Stomach (tissue), 9 donors: Measurements from ENCODE around the gene ZDHHC17. TPM values are rescaled to one million over a fixed set of nuclear protein-coding genes. Genes with fewer than 3 reads are reported as not detected.

Source experiments
- DNase-seq, 2 donors: peaks; one replicate each; pipeline versions ENCODE4 v3.0.0 to v3.0.0-alpha.2; 2013 to 2019
- H3K27ac ChIP-seq, 5 donors: fragments of 200-600 bp in 4 of 5; sonication (generic) in 4 of 5; one replicate each; pipeline ENCODE4 v1.5.1; 2013 to 2019; ENCODE audit warnings: mild to moderate bottlenecking in 1 of 5, moderate library complexity in 1 of 5
- H3K27me3 ChIP-seq, 3 donors: fragments of 200-600 bp; sonication (generic); one replicate each; pipeline ENCODE4 v1.5.1; 2017 to 2019; ENCODE audit warnings: mixed run types in 1 of 3
- H3K36me3 ChIP-seq, 4 donors: fragments of 200-600 bp; sonication (generic); 1 replicate in 3 of 4; 2 replicates in 1 of 4; pipeline ENCODE4 v1.5.1; 2016 to 2019
- H3K4me1 ChIP-seq, 4 donors: fragments of 200-600 bp; sonication (generic); one replicate each; pipeline ENCODE4 v1.5.1; 2016 to 2019
- H3K4me3 ChIP-seq, 4 donors: fragments of 200-600 bp; sonication (generic) in 3 of 4; one replicate each; pipeline ENCODE4 v1.5.1; 2016 to 2019; ENCODE audit warnings: mild to moderate bottlenecking in 1 of 4
- H3K9me3 ChIP-seq, 4 donors: fragments of 200-600 bp; sonication (generic); one replicate each; pipeline ENCODE4 v1.5.1; 2016 to 2019
- EP300 ChIP-seq: sonication (generic); formaldehyde crosslinking; IDR thresholded peaks from one replicate; pipeline ENCODE4 v1.6.1; 2017; ENCODE audit warnings: antibody characterized with exemption
- POLR2A ChIP-seq, 4 donors: fragments of 450-650 bp; IDR thresholded peaks; one replicate each; pipeline ENCODE4 v1.6.1; 2016; ENCODE audit warnings: antibody characterized with exemption in 4 of 4, control low read depth in 2 of 4, mild to moderate bottlenecking in 1 of 4, moderate library complexity in 1 of 4
- POLR2AphosphoS5 ChIP-seq, 3 donors: sonication (generic); formaldehyde crosslinking; IDR thresholded peaks; one replicate each; pipeline ENCODE4 v1.6.1; 2016; ENCODE audit warnings: antibody characterized with exemption in 3 of 3
- WGBS, 5 donors: extraction: QIAGEN DNeasy Blood & Tissue Kit in 3 of 5; methylation state at CpG; one replicate each; pipeline versions ENCODE4 v1.1.5 to v1.1.7; 2013 to 2018; 5-methylcytosine and 5-hydroxymethylcytosine counted together
- intact Hi-C: fragments of 100-400 bp; cut with DNase I; formaldehyde crosslinking; loops from one replicate; pipeline ENCODE4 v1.15.1; 2023; ENCODE audit warnings: low total_unique reads
- polyA plus RNA-seq, 3 donors: library from polyadenylated mRNA; stranded (reverse); fragments of 200-250 nt; gene quantifications; one replicate each; pipeline ENCODE4 v1.2.3, GENCODE V29; 2013
- total RNA-seq, 5 donors: library from RNA; depleted of rRNA; stranded (reverse); fragments of >200 nt; gene quantifications; one replicate each; pipeline versions ENCODE4 v1.1.0 to v1.2.3, GENCODE V29; 2014 to 2016
- TF ChIP-seq, protein P1 (sequence below), 7 experiments: fragments of 450-650 bp in 4 of 7; fragments of 200-600 bp in 3 of 7; sonication (generic) in 3 of 7; IDR thresholded peaks; one replicate each; pipeline ENCODE4 v1.5.1; 2016 to 2019; ENCODE audit warnings: antibody characterized with exemption in 7 of 7, control low read depth in 2 of 7, mild to moderate bottlenecking in 1 of 7
- donor health status: healthy with polysubstance abuse.
- donor health status: Bipolar disorder and iron deficiency.
- donor health status: healthy.

ZDHHC17 gene
- total and polyA plus RNA-seq, 8 donors = 2.3 to 134 (median 13.2) TPM

DNA sequence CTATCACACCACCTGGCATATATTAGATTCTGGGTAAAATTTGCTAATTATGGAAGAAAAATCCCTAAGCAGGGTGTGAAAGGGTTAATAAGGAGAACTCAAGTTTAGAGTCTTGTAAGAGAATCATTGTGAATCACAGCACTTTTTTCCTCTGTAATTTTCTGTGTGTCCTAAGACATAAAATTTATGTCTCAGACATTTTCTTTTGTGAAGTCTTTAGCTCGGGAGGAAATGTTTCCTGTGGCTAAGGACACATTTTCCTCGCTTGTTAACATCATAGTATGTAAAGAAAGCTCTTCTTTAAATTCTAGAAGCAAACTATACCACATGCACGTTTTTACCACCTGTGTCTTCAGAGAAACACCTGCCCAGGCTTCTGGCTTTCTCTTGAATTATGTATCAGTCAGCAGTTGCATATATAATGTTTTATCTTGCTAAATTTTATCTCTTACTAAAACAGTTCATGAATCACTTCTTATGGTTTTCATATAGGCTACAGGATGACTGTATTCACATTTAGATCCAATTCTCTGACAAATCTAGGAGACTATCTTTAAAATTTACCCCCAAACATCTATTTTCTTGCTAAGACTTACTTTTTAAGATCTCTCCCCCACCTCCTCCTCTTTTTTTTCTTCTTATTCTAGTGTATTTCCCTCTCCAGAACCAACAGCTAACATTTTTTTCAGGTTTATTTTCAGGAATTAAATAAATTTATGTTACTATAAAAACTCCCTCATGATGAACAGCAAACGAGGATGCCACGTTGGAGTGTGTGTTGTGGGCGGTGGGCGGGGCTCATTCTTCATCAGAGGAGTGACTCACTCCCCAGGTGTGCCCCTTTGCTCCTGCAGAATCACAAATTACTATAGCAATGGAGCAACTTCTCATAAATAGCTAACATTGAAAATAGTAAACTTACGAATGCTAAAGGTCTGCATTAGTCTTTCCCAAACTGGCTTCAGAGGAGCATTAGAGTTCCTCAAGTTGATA is 126.5 kb downstream of the ZDHHC17 start:
- 47 to 55% (median 50%) methylated on average over 8 of the region's 8 CpGs for WGBS, 5 donors
- peak in 1 of 2 donors; percentile 41 for DNase-seq
- intact Hi-C loops = no loop called here
- no peaks in the 10 kb centered on the region for H3K36me3 ChIP-seq
- H3K9me3 ChIP-seq = peaks cover 0 to 8% (median 3%) of the 10 kb centered on the region in 4 donors
- no peak overlapping the region for H3K4me3 ChIP-seq
- TF ChIP-seq EP300 (no peak), POLR2A (IDR thresholded peaks at IDR 0.05) (no peak), POLR2AphosphoS5 (IDR thresholded peaks at IDR 0.05) (no peak)
- TF ChIP-seq, protein P1, sequence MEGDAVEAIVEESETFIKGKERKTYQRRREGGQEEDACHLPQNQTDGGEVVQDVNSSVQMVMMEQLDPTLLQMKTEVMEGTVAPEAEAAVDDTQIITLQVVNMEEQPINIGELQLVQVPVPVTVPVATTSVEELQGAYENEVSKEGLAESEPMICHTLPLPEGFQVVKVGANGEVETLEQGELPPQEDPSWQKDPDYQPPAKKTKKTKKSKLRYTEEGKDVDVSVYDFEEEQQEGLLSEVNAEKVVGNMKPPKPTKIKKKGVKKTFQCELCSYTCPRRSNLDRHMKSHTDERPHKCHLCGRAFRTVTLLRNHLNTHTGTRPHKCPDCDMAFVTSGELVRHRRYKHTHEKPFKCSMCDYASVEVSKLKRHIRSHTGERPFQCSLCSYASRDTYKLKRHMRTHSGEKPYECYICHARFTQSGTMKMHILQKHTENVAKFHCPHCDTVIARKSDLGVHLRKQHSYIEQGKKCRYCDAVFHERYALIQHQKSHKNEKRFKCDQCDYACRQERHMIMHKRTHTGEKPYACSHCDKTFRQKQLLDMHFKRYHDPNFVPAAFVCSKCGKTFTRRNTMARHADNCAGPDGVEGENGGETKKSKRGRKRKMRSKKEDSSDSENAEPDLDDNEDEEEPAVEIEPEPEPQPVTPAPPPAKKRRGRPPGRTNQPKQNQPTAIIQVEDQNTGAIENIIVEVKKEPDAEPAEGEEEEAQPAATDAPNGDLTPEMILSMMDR (IDR thresholded peaks at IDR 0.05) = no peak
- H3K4me1 ChIP-seq = no peaks in the 10 kb centered on the region
- no peak overlapping the region for H3K27ac ChIP-seq
- no peaks in the 10 kb centered on the region for H3K27me3 ChIP-seq

DNA sequence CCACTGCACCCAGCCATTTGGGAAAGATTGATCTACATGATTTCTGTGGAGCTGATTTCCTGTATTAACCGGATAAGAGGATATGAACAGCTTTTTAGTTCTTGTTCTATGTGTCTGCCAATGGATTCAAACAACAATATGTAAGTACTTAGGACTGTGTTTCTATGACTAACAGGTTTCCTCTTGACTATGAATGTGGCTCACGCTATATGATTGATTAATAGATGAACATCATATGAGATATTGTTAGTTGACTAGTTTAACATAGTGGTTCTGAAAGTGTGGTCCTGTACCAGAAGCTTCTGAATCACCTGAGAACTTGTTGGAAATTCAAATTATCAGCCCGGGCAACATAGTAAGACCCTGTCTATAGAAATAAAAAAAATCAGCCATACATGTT is 127.7 kb downstream of the ZDHHC17 start:
- TF ChIP-seq EP300 (no peak), POLR2A (IDR thresholded peaks at IDR 0.05) (no peak), POLR2AphosphoS5 (IDR thresholded peaks at IDR 0.05) (no peak)
- TF ChIP-seq, protein P1 (IDR thresholded peaks at IDR 0.05) = no peak
- Histone ChIP-seq H3K4me3 (no peak overlapping the region), H3K9me3 (peaks cover 0 to 8% (median 3%) of the 10 kb centered on the region in 4 donors), H3K27ac (no peak overlapping the region), H3K4me1 (no peaks in the 10 kb centered on the region), H3K27me3 (no peaks in the 10 kb centered on the region), H3K36me3 (no peaks in the 10 kb centered on the region)
- 87 to 94% (median 93%) methylated on average over 3 of the region's 3 CpGs for WGBS, 5 donors
- no peak for DNase-seq
- intact Hi-C loops = no loop called here

DNA sequence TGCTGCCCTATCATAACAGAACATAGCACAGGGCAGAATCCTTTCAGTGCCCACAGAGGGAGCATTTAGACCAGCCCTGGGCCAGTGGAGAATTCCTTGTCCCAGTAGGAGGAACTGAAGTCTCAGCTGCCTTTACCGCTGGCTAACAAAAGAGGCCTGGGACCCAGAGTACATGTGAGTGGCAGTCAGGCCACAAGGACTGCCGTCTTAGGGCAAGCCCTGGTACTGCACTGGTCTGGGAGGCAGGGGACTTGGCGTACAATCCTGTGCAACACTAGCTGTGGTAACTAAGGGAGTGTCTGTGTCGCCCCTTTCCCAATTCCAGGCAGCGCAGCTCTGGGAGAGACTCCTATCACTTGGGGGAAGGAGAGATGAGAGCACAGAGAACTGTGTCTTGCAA is 131.9 kb downstream of the ZDHHC17 start:
- 90 to 98% (median 95%) methylated on average over 4 to 5 of the region's 5 CpGs for WGBS, 5 donors
- Histone ChIP-seq H3K4me1 (peaks cover 0 to 7% (median 0%) of the 10 kb centered on the region in 4 donors), H3K27ac (no peak overlapping the region), H3K9me3 (peaks cover 0 to 8% (median 3%) of the 10 kb centered on the region in 4 donors), H3K36me3 (no peaks in the 10 kb centered on the region), H3K4me3 (no peak overlapping the region), H3K27me3 (no peaks in the 10 kb centered on the region)
- no peak for DNase-seq
- TF ChIP-seq POLR2AphosphoS5 (IDR thresholded peaks at IDR 0.05) = no peak
- intact Hi-C loops = no loop called here

DNA sequence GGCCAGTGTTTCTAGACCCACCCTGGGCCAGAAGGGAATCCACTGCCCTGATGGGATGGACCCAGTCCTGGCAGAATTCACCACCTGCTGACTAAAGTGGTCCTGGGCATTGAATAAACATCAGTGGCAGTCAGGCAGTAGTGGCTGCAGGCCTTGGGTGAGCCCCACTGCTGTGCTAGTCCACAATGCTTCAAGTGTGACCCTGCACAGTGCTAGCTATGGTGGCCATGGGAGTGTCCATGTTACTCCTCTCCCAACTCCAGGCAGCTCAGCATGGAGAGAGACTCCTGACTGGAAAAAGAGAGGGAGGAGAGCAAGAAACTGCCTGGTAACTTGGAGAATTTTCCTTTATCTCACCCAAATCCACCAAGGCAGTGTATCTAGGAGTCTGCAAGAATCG is 132.4 kb downstream of the ZDHHC17 start:
- H3K36me3 ChIP-seq = no peaks in the 10 kb centered on the region
- TF ChIP-seq POLR2A (IDR thresholded peaks at IDR 0.05) (no peak), EP300 (no peak), POLR2AphosphoS5 (IDR thresholded peaks at IDR 0.05) (no peak)
- TF ChIP-seq, protein P1 (IDR thresholded peaks at IDR 0.05) = no peak
- intact Hi-C loops = no loop called here
- no peak for DNase-seq
- 85 to 100% (median 96%) methylated on average over 1 of the region's 1 CpG for WGBS, 5 donors
- H3K27me3 ChIP-seq = no peaks in the 10 kb centered on the region
- H3K9me3 ChIP-seq = peaks cover 0 to 8% (median 3%) of the 10 kb centered on the region in 4 donors
- H3K4me1 ChIP-seq = peaks cover 0 to 7% (median 0%) of the 10 kb centered on the region in 4 donors
- H3K4me3 ChIP-seq = no peak overlapping the region
- no peak overlapping the region for H3K27ac ChIP-seq
